Ishikawa (cell line): Measurements from ENCODE around the gene SYNDIG1.

Experiments
- CEBPB ChIP-seq: IDR thresholded peaks from 2 replicates; pipeline ENCODE4 v1.6.1; 2012
- CREB1 ChIP-seq: IDR thresholded peaks from 2 replicates; pipeline ENCODE4 v1.6.1; 2012; ENCODE audit warnings: low read depth
- EGR1 ChIP-seq: IDR thresholded peaks from 2 replicates; pipeline ENCODE4 v1.6.1; 2012
- EP300 ChIP-seq: IDR thresholded peaks from 2 replicates; pipeline ENCODE4 v1.6.1; 2012; ENCODE audit warnings: borderline replicate concordance
- FOXM1 ChIP-seq: IDR thresholded peaks from 2 replicates; pipeline ENCODE4 v1.6.1; 2012; ENCODE audit warnings: low read depth, borderline replicate concordance
- NFIC ChIP-seq: IDR thresholded peaks from 2 replicates; pipeline ENCODE4 v1.6.1; 2012
- RAD21 ChIP-seq: IDR thresholded peaks from 2 replicates; pipeline ENCODE4 v1.6.1; 2012; ENCODE audit warnings: low read depth
- TAF1 ChIP-seq: IDR thresholded peaks from 2 replicates; pipeline ENCODE4 v1.6.1; 2012; ENCODE audit warnings: low read depth, mild to moderate bottlenecking
- TCF12 ChIP-seq: IDR thresholded peaks from 2 replicates; pipeline ENCODE4 v1.6.1; 2012; ENCODE audit warnings: low read depth
- TEAD4 ChIP-seq: IDR thresholded peaks from 2 replicates; pipeline ENCODE4 v1.6.1; 2012
- YY1 ChIP-seq: IDR thresholded peaks from 2 replicates; pipeline ENCODE4 v1.6.1; 2012; ENCODE audit warnings: low read depth
- ZBTB7A ChIP-seq: IDR thresholded peaks from 2 replicates; pipeline ENCODE4 v1.6.1; 2012; ENCODE audit warnings: low read depth
- TF ChIP-seq, protein P1 (sequence below): IDR thresholded peaks from 2 replicates; pipeline ENCODE4 v1.6.1; 2012; ENCODE audit warnings: low read depth, mild to moderate bottlenecking
- TF ChIP-seq, protein P2 (sequence below): IDR thresholded peaks from 2 replicates; pipeline ENCODE4 v1.6.1; 2012
- TF ChIP-seq, protein P3 (sequence below): IDR thresholded peaks from 2 replicates; pipeline ENCODE4 v1.6.1; 2012

SYNDIG1 gene

DNA sequence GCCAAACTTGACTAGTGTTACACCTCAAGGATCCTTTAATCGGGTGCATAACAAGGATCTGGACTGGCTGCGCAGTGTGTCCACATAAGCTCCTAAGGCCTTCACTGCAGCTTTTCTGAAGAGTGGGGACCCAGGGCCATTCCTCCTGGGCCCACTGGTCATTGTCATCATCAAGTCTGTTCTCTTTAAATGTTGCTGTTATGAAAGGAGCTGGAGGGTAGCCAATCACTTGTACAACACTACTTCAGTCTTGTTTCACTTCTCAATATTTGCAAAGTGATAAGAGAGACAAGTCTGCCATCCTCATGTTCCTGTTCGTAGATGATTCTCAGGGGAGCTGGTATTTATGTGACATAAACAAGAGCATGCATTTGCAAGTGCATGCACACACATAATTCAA is 149.8 kb downstream of the SYNDIG1 start:
- TF ChIP-seq CREB1 (no peak), TEAD4 (no peak), CEBPB (no peak), EP300 (no peak), YY1 (no peak), TCF12 (no peak), ZBTB7A (no peak), RAD21 (no peak), TAF1 (no peak), NFIC (no peak), EGR1 (no peak)
- TF ChIP-seq, protein P1, sequence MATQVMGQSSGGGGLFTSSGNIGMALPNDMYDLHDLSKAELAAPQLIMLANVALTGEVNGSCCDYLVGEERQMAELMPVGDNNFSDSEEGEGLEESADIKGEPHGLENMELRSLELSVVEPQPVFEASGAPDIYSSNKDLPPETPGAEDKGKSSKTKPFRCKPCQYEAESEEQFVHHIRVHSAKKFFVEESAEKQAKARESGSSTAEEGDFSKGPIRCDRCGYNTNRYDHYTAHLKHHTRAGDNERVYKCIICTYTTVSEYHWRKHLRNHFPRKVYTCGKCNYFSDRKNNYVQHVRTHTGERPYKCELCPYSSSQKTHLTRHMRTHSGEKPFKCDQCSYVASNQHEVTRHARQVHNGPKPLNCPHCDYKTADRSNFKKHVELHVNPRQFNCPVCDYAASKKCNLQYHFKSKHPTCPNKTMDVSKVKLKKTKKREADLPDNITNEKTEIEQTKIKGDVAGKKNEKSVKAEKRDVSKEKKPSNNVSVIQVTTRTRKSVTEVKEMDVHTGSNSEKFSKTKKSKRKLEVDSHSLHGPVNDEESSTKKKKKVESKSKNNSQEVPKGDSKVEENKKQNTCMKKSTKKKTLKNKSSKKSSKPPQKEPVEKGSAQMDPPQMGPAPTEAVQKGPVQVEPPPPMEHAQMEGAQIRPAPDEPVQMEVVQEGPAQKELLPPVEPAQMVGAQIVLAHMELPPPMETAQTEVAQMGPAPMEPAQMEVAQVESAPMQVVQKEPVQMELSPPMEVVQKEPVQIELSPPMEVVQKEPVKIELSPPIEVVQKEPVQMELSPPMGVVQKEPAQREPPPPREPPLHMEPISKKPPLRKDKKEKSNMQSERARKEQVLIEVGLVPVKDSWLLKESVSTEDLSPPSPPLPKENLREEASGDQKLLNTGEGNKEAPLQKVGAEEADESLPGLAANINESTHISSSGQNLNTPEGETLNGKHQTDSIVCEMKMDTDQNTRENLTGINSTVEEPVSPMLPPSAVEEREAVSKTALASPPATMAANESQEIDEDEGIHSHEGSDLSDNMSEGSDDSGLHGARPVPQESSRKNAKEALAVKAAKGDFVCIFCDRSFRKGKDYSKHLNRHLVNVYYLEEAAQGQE = no peak
- TF ChIP-seq, protein P2, sequence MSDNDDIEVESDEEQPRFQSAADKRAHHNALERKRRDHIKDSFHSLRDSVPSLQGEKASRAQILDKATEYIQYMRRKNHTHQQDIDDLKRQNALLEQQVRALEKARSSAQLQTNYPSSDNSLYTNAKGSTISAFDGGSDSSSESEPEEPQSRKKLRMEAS = no peak
- TF ChIP-seq, protein P3, sequence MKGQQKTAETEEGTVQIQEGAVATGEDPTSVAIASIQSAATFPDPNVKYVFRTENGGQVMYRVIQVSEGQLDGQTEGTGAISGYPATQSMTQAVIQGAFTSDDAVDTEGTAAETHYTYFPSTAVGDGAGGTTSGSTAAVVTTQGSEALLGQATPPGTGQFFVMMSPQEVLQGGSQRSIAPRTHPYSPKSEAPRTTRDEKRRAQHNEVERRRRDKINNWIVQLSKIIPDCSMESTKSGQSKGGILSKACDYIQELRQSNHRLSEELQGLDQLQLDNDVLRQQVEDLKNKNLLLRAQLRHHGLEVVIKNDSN = no peak

DNA sequence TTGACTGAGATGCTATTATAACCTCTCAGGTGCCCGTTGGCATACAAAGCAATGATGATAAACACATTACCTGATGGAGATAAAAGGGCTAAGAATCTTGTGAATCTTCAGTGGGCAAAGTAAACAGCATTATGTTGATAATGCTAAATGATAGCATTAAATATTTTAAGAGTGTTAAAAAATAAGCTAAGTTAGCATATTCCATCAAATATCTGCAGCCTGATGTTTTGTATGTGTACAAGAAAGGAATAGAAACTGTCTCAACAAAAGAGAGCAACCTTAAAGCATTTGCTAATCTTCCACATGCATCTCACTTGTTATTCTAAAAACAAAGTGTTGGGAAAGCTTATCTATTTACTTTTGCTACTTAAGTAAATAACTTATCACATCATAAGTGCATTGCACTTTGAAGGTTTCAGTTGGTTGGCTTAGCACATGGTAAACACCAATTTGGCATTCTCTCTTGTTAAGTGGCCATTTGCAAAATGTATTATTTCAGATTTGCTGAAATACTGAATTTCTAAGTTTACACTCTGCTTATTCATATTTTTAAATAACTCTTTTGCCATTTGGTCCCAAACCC is 151.6 kb downstream of the SYNDIG1 start:
- TF ChIP-seq NFIC = no peak
- TF ChIP-seq RAD21 = no peak
- TF ChIP-seq EGR1 = no peak
- TF ChIP-seq, protein P1 = no peak
- TF ChIP-seq TAF1 = no peak
- TF ChIP-seq EP300 = no peak
- TF ChIP-seq YY1 = no peak
- TF ChIP-seq, protein P3 = no peak
- TF ChIP-seq, protein P2 = no peak
- TF ChIP-seq FOXM1 = no peak
- TF ChIP-seq TCF12 = no peak
- no peak for TF ChIP-seq TEAD4

DNA sequence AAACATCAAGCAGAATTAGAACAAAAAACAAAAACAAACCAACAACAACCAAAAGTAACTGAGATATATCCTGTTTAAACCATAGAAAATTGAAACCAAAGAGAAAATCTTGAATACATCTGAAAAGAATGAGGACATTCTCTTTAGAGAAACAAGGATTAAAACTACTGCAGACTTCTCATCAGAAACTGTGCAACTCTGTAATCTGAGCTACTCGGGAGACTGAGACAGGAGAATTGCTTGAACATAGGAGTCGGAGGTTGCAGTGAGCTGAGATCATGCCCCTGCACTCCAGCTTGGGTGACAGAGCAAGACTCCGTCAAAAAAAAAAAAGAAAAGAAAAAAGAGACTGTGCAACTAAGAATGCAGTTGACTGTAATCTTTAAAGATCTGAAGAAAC is 153.4 kb downstream of the SYNDIG1 start:
- TF ChIP-seq CREB1 (no peak), NFIC (no peak), EP300 (no peak), YY1 (no peak), CEBPB (no peak), TEAD4 (no peak), TAF1 (no peak), TCF12 (no peak)
- TF ChIP-seq, protein P1 = no peak
- TF ChIP-seq, protein P3 = no peak

GRCh38 chr20:24627291-24627690 is 157.9 kb downstream of the SYNDIG1 start:
- TF ChIP-seq CREB1 (no peak), ZBTB7A (no peak), EP300 (no peak), EGR1 (no peak), TEAD4 (no peak), TAF1 (no peak), FOXM1 (no peak), CEBPB (no peak), RAD21 (no peak), TCF12 (no peak), YY1 (no peak)
- TF ChIP-seq, protein P1 = no peak
- TF ChIP-seq, protein P2 = no peak
